ENCODE measurements around the gene ASMTL. TPM values are rescaled to one million over a fixed set of nuclear protein-coding genes. Genes with fewer than 3 reads are reported as not detected.
A peak's percentile ranks its signal among the peaks of the same experiment; 100 is the strongest.

The ASMTL gene
- total RNA-seq (2014; rRNA removed; shearing (Covaris generic)), result 8.1 and 15.7 TPM in 2 replicates
- polyA plus RNA-seq (2016; fragmentation: Nextera tagmentation; extraction: Ambion mirVana), result 36.2 and 38.4 TPM in 2 replicates

GRCh38 chrX:1452516-1453394 is at the start of gene ASMTL:
ASMTL (minus strand) TSS chrX:1452909; CDS start chrX:1452840, 69 bp downstream.
- Histone ChIP-seq H2AFZ (peak within 1 kb of the TSS; percentile 93), H3K9me2 (ENCODE audit: insufficient read depth) (no peaks in the 10 kb centered on the region), H3F3A (ENCODE audit: insufficient read depth) (no peaks in the 10 kb centered on the region), H3K27ac (peak within 1 kb of the TSS; percentile 88), H3K4me2 (ENCODE audit: unreplicated experiment) (peak within 1 kb of the TSS; percentile 71), H3K36me3 (ENCODE audit: low read depth) (no peaks in the 10 kb centered on the region), H3K4me1 (ENCODE audit: insufficient read depth) (no peaks in the 10 kb centered on the region), H3K27me3 (replicated peaks; ENCODE audit: insufficient read depth) (no peaks in the 10 kb centered on the region), H3K79me2 (ENCODE audit: insufficient read depth) (peaks cover 49% of the 10 kb centered on the region), H3K9ac (peak within 1 kb of the TSS; percentile 90), H3K4me3 (peak within 1 kb of the TSS; percentile 99), H3K9me3 (ENCODE audit: low read depth) (no peaks in the 10 kb centered on the region), H4K20me1 (ENCODE audit: insufficient read depth) (no peaks in the 10 kb centered on the region)
- TF ChIP-seq EZH2 (IDR thresholded peaks at IDR 0.05; ENCODE audit: insufficient read depth, poor library complexity, severe bottlenecking) (no peak), EZH2phosphoT487 (IDR thresholded peaks at IDR 0.05; ENCODE audit: insufficient read depth, low read depth) (no peak)
- in situ Hi-C loops (cut with MboI), result loop anchor here (10.0 kb wide), 1 partner anchor 1152 kb away; no protein-coding TSS in a partner anchor
- 2 to 3% methylated on average over 36 to 55 of the region's 76 CpGs for WGBS, 2 experiments (ENCODE audit: low coverage in 1 of 2, low lambda C conversion rate in 2 of 2, missing lambda C conversion rate in 2 of 2)
- peak; percentile 100 for DNase-seq

GRCh38 chrX:1502241-1502640 is 49.5 kb upstream of the ASMTL start:
- Histone ChIP-seq H3K79me2 (ENCODE audit: insufficient read depth) (no peaks in the 10 kb centered on the region), H2AFZ (no peak overlapping the region), H3K9ac (no peak overlapping the region), H4K20me1 (ENCODE audit: insufficient read depth) (no peaks in the 10 kb centered on the region), H3K4me1 (ENCODE audit: insufficient read depth) (no peaks in the 10 kb centered on the region), H3K36me3 (ENCODE audit: low read depth) (no peaks in the 10 kb centered on the region), H3K9me2 (ENCODE audit: insufficient read depth) (no peaks in the 10 kb centered on the region), H3F3A (ENCODE audit: insufficient read depth) (no peaks in the 10 kb centered on the region), H3K27ac (no peak overlapping the region), H3K4me2 (ENCODE audit: unreplicated experiment) (no peak overlapping the region), H3K9me3 (ENCODE audit: low read depth) (no peaks in the 10 kb centered on the region), H3K4me3 (no peak overlapping the region), H3K27me3 (replicated peaks; ENCODE audit: insufficient read depth) (no peaks in the 10 kb centered on the region)
- TF ChIP-seq EZH2phosphoT487 (IDR thresholded peaks at IDR 0.05; ENCODE audit: insufficient read depth, low read depth) (no peak), EZH2 (IDR thresholded peaks at IDR 0.05; ENCODE audit: insufficient read depth, poor library complexity, severe bottlenecking) (no peak)
- no peak for DNase-seq
- 55 to 68% methylated on average over 8 to 12 of the region's 12 CpGs for WGBS, 2 experiments (ENCODE audit: low coverage in 1 of 2, low lambda C conversion rate in 2 of 2, missing lambda C conversion rate in 2 of 2)
- in situ Hi-C loops (cut with MboI), result no loop called here

- DNase-seq, result no peak
- H3K79me2 ChIP-seq (ENCODE audit: insufficient read depth), result no peaks in the 10 kb centered on the region
- no peaks in the 10 kb centered on the region for H3K4me1 ChIP-seq (ENCODE audit: insufficient read depth)
- in situ Hi-C loops (cut with MboI), result no loop called here
- no peaks in the 10 kb centered on the region for H4K20me1 ChIP-seq (ENCODE audit: insufficient read depth)
- TF ChIP-seq EZH2 (IDR thresholded peaks at IDR 0.05; ENCODE audit: insufficient read depth, poor library complexity, severe bottlenecking) (no peak), EZH2phosphoT487 (IDR thresholded peaks at IDR 0.05; ENCODE audit: insufficient read depth, low read depth) (no peak)
- H3K27me3 ChIP-seq (replicated peaks; ENCODE audit: insufficient read depth), result no peaks in the 10 kb centered on the region
- no peaks in the 10 kb centered on the region for H3F3A ChIP-seq (ENCODE audit: insufficient read depth)
- WGBS, 2 experiments (ENCODE audit: low coverage in 1 of 2, low lambda C conversion rate in 2 of 2, missing lambda C conversion rate in 2 of 2), result 53 to 56% methylated on average over 23 of the region's 23 CpGs
- no peaks in the 10 kb centered on the region for H3K36me3 ChIP-seq (ENCODE audit: low read depth)
- H3K4me3 ChIP-seq, result no peak overlapping the region
- H3K4me2 ChIP-seq (ENCODE audit: unreplicated experiment), result no peak overlapping the region
- no peak overlapping the region for H3K9ac ChIP-seq
- no peaks in the 10 kb centered on the region for H3K9me2 ChIP-seq (ENCODE audit: insufficient read depth)
- no peak overlapping the region for H2AFZ ChIP-seq
- H3K27ac ChIP-seq, result no peak overlapping the region
- no peaks in the 10 kb centered on the region for H3K9me3 ChIP-seq (ENCODE audit: low read depth)
These were observed 48.3 kb upstream of the ASMTL start for GRCh38 chrX:1500701-1501624.

GRCh38 chrX:1496076-1496475 is 43.4 kb upstream of the ASMTL start:
- H3K79me2 ChIP-seq (ENCODE audit: insufficient read depth), result no peaks in the 10 kb centered on the region
- no peaks in the 10 kb centered on the region for H3K4me1 ChIP-seq (ENCODE audit: insufficient read depth)
- no peaks in the 10 kb centered on the region for H3K27me3 ChIP-seq (replicated peaks; ENCODE audit: insufficient read depth)
- no peaks in the 10 kb centered on the region for H4K20me1 ChIP-seq (ENCODE audit: insufficient read depth)
- no peaks in the 10 kb centered on the region for H3K36me3 ChIP-seq (ENCODE audit: low read depth)
- no peak for DNase-seq
- whole genome bisulfite sequencing, 2 experiments (ENCODE audit: low coverage in 1 of 2, low lambda C conversion rate in 2 of 2, missing lambda C conversion rate in 2 of 2), result 43 to 48% methylated on average over 12 of the region's 12 CpGs
- H3K4me2 ChIP-seq (ENCODE audit: unreplicated experiment), result no peak overlapping the region
- H3K9me2 ChIP-seq (ENCODE audit: insufficient read depth), result no peaks in the 10 kb centered on the region
- no peak overlapping the region for H2AFZ ChIP-seq
- no peak for TF ChIP-seq EZH2phosphoT487 (IDR thresholded peaks at IDR 0.05; ENCODE audit: insufficient read depth, low read depth)
- no peak for TF ChIP-seq EZH2 (IDR thresholded peaks at IDR 0.05; ENCODE audit: insufficient read depth, poor library complexity, severe bottlenecking)
- in situ Hi-C loops (cut with MboI), result no loop called here
- H3K9me3 ChIP-seq (ENCODE audit: low read depth), result no peaks in the 10 kb centered on the region
- no peaks in the 10 kb centered on the region for H3F3A ChIP-seq (ENCODE audit: insufficient read depth)
- H3K27ac ChIP-seq, result no peak overlapping the region
- H3K4me3 ChIP-seq, result no peak overlapping the region
- H3K9ac ChIP-seq, result no peak overlapping the region
